Tibial nerve (tissue), 3 donors: ENCODE data around the gene ITGA1.

Experiments
- CTCF ChIP-seq, 5 experiments: fragments of 200-600 bp in 3 of 5; fragments of 450-650 bp in 2 of 5; sonication (generic) in 3 of 5; IDR thresholded peaks; one replicate each; pipeline ENCODE4 v1.5.1; 2016 to 2019; ENCODE audit warnings: antibody characterized with exemption in 5 of 5, mild to moderate bottlenecking in 3 of 5, moderate library complexity in 2 of 5
- POLR2A ChIP-seq, 2 donors: fragments of 450-650 bp; IDR thresholded peaks; one replicate each; pipeline ENCODE4 v1.6.1; 2017; ENCODE audit warnings: antibody characterized with exemption in 2 of 2, mild to moderate bottlenecking in 2 of 2, moderate library complexity in 2 of 2

- TF ChIP-seq CTCF (IDR thresholded peaks at IDR 0.05) (no peak), POLR2A (IDR thresholded peaks at IDR 0.05) (no peak)
Measured at GRCh38 chr5:52884453-52884852, 96.7 kb downstream of the ITGA1 start.
